ENCODE measurements around the gene MCTP1. TPM values are rescaled to one million over a fixed set of nuclear protein-coding genes. Genes with fewer than 3 reads are reported as not detected.

MCTP1 gene
- total RNA-seq, 2 experiments from 2014 or later = 0.13 TPM; not detected in 1

GRCh38 chr5:95256991-95257390 lies 27.9 kb downstream of the MCTP1 start:
- ChIA-PET CTCF (no interaction called here), POLR2A (no interaction called here)

GRCh38 chr5:95256446-95256845 lies 28.4 kb downstream of the MCTP1 start:
- POLR2A ChIA-PET = no interaction called here
- CTCF ChIA-PET = no interaction called here

GRCh38 chr5:95252801-95253200 lies 32.1 kb downstream of the MCTP1 start:
- ChIA-PET CTCF (no interaction called here), POLR2A (no interaction called here)

- ChIA-PET POLR2A (no interaction called here), CTCF (no interaction called here)
These were observed 33.7 kb downstream of the MCTP1 start for GRCh38 chr5:95251185-95251584.

GRCh38 chr5:95244479-95244878 lies 40.4 kb downstream of the MCTP1 start:
- CTCF ChIA-PET = no interaction called here
- POLR2A ChIA-PET = no interaction called here

- CTCF ChIA-PET = no interaction called here
These were observed 43.3 kb downstream of the MCTP1 start for GRCh38 chr5:95241635-95242034.

GRCh38 chr5:95241161-95241560 lies 43.7 kb downstream of the MCTP1 start:
- ChIA-PET CTCF (no interaction called here), POLR2A (no interaction called here)

More at GRCh38 chr5:95241635-95242034, 43.3 kb downstream of the MCTP1 start:
- POLR2A ChIA-PET = no interaction called here

GRCh38 chr5:95238560-95239325 lies 46.2 kb downstream of the MCTP1 start:
- ChIA-PET POLR2A (no interaction called here), CTCF (no interaction called here)

GRCh38 chr5:95237324-95237723 lies 47.6 kb downstream of the MCTP1 start:
- ChIA-PET CTCF (no interaction called here), POLR2A (interaction anchor here (0.6 kb wide), 1 partner anchor 29 kb away, joined by 3 read pairs; no protein-coding TSS in a partner anchor)

GRCh38 chr5:95235439-95235982 lies 49.4 kb downstream of the MCTP1 start:
- ChIA-PET POLR2A (no interaction called here), CTCF (no interaction called here)

- ChIA-PET CTCF (no interaction called here), POLR2A (no interaction called here)
These were observed 55.2 kb downstream of the MCTP1 start for GRCh38 chr5:95229646-95230045.

- ChIA-PET POLR2A (no interaction called here), CTCF (no interaction called here)
These were observed 60.0 kb downstream of the MCTP1 start for GRCh38 chr5:95224701-95225459.

GRCh38 chr5:95223566-95224258 lies 61.2 kb downstream of the MCTP1 start:
- POLR2A ChIA-PET = no interaction called here
- CTCF ChIA-PET = no interaction called here

GRCh38 chr5:95222836-95223235 lies 62.1 kb downstream of the MCTP1 start:
- POLR2A ChIA-PET = no interaction called here

GRCh38 chr5:95221234-95221633 lies 63.7 kb downstream of the MCTP1 start:
- ChIA-PET CTCF (no interaction called here), POLR2A (no interaction called here)

More at GRCh38 chr5:95222836-95223235, 62.1 kb downstream of the MCTP1 start:
- CTCF ChIA-PET = no interaction called here

- POLR2A ChIA-PET = no interaction called here
These were observed 64.5 kb downstream of the MCTP1 start for GRCh38 chr5:95220381-95220780.

GRCh38 chr5:95219411-95219810 lies 65.5 kb downstream of the MCTP1 start:
- POLR2A ChIA-PET = no interaction called here

More at GRCh38 chr5:95220381-95220780, 64.5 kb downstream of the MCTP1 start:
- CTCF ChIA-PET = no interaction called here

GRCh38 chr5:95217881-95218280 lies 67.0 kb downstream of the MCTP1 start:
- POLR2A ChIA-PET = no interaction called here
- CTCF ChIA-PET = no interaction called here

More at GRCh38 chr5:95219411-95219810, 65.5 kb downstream of the MCTP1 start:
- CTCF ChIA-PET = no interaction called here

GRCh38 chr5:95217351-95217750 lies 67.5 kb downstream of the MCTP1 start:
- CTCF ChIA-PET = no interaction called here
- POLR2A ChIA-PET = no interaction called here

- CTCF ChIA-PET = interaction anchor here (0.6 kb wide), 1 partner anchor 266 kb away, joined by 3 read pairs; no protein-coding TSS in a partner anchor
These were observed 68.5 kb downstream of the MCTP1 start for GRCh38 chr5:95216136-95216955.

More at GRCh38 chr5:95216136-95216955, 68.5 kb downstream of the MCTP1 start:
- POLR2A ChIA-PET = no interaction called here

All from activated CD8-positive, alpha-beta memory T cell treated with anti-CD3 and anti-CD28 coated beads for 36 hours (primary cell).